Measurements from ENCODE around the gene FOXN1.
"Not testable (repeated sequence)": the region's sequence is repeated elsewhere in the genome, so short reads cannot be mapped to it uniquely, and the experiment has no call there.

The FOXN1 gene

GRCh38 chr17:28520687-28521086 lies 14.5 kb downstream of the FOXN1 start:
- Histone ChIP-seq H3K27ac (no peak overlapping the region), H3K4me3 (no peak overlapping the region)
- no peak for TF ChIP-seq CTCF (IDR thresholded peaks at IDR 0.05)
- no peak for DNase-seq (ENCODE audit: low spot score)

- no peak overlapping the region for H3K27ac ChIP-seq
- no peak for TF ChIP-seq CTCF (IDR thresholded peaks at IDR 0.05)
- no peak overlapping the region for H3K4me3 ChIP-seq
- DNase-seq (ENCODE audit: low spot score): no peak
These were observed 15.3 kb downstream of the FOXN1 start for GRCh38 chr17:28521311-28522085.

- not testable (repeated sequence) for H3K27ac ChIP-seq; DNase-seq (ENCODE audit: low spot score); H3K4me3 ChIP-seq
These were observed 16.1 kb downstream of the FOXN1 start for GRCh38 chr17:28522281-28522680.

- TF ChIP-seq CTCF (IDR thresholded peaks at IDR 0.05): no peak
- no peak for DNase-seq (ENCODE audit: low spot score)
- H3K27ac ChIP-seq: no peak overlapping the region
- no peak overlapping the region for H3K4me3 ChIP-seq
These were observed 17.0 kb downstream of the FOXN1 start for GRCh38 chr17:28523186-28523585.

GRCh38 chr17:28523876-28524275 lies 17.7 kb downstream of the FOXN1 start:
- Histone ChIP-seq H3K27ac (no peak overlapping the region), H3K4me3 (no peak overlapping the region)
- TF ChIP-seq CTCF (IDR thresholded peaks at IDR 0.05): no peak
- DNase-seq (ENCODE audit: low spot score): no peak

- TF ChIP-seq CTCF (IDR thresholded peaks at IDR 0.05): no peak
- Histone ChIP-seq H3K27ac (no peak overlapping the region), H3K4me3 (no peak overlapping the region)
- DNase-seq (ENCODE audit: low spot score): no peak
These were observed 18.6 kb downstream of the FOXN1 start for GRCh38 chr17:28524476-28525424.

GRCh38 chr17:28526381-28526780 lies 20.2 kb downstream of the FOXN1 start:
- no peak for DNase-seq (ENCODE audit: low spot score)
- TF ChIP-seq CTCF (IDR thresholded peaks at IDR 0.05): no peak
- Histone ChIP-seq H3K27ac (no peak overlapping the region), H3K4me3 (no peak overlapping the region)
